Vagina (tissue), 2 donors: ENCODE data around the gene DYRK1A. TPM values are rescaled to one million over a fixed set of nuclear protein-coding genes. Genes with fewer than 3 reads are reported as not detected.

Experiments used
- DNase-seq, 2 donors: peaks; one replicate each; pipeline ENCODE4 v3.0.0-alpha.2; 2017; ENCODE audit errors: extremely low spot score in 2 of 2
- H3K27ac ChIP-seq: fragments of 200-600 bp; sonication (generic); one replicate; pipeline ENCODE4 v1.5.1; 2019
- H3K27me3 ChIP-seq: fragments of 200-600 bp; sonication (generic); one replicate; pipeline ENCODE4 v1.5.1; 2019
- H3K36me3 ChIP-seq, 2 donors: fragments of 200-600 bp; sonication (generic); one replicate each; pipeline ENCODE4 v1.5.1; 2017 to 2019
- H3K4me1 ChIP-seq: fragments of 200-600 bp; sonication (generic); one replicate; pipeline ENCODE4 v1.5.1; 2019
- H3K4me3 ChIP-seq, 2 donors: fragments of 200-600 bp; sonication (generic); 1 replicate in 1 of 2; 2 replicates in 1 of 2; pipeline ENCODE4 v1.5.1; 2016 to 2019
- H3K9me3 ChIP-seq: fragments of 200-600 bp; sonication (generic); one replicate; pipeline ENCODE4 v1.5.1; 2019
- POLR2A ChIP-seq, 2 donors: fragments of 450-650 bp; IDR thresholded peaks; one replicate each; pipeline ENCODE4 v1.6.1; 2017; ENCODE audit warnings: antibody characterized with exemption in 2 of 2, mild to moderate bottlenecking in 2 of 2, moderate library complexity in 2 of 2
- POLR2AphosphoS5 ChIP-seq, 2 donors: sonication (generic); formaldehyde crosslinking; IDR thresholded peaks; one replicate each; pipeline ENCODE4 v1.9.0; 2017; ENCODE audit warnings: antibody characterized with exemption in 2 of 2, mild to moderate bottlenecking in 2 of 2, low read depth in 1 of 2; ENCODE audit not compliant: insufficient read depth in 1 of 2
- intact Hi-C: fragments of 100-400 bp; cut with DNase I; formaldehyde crosslinking; loops from one replicate; pipeline ENCODE4 v1.15.1; 2023
- total RNA-seq: library from RNA; depleted of rRNA; stranded (reverse); fragments of >200 nt; gene quantifications from one replicate; pipeline ENCODE4 v1.2.3, GENCODE V29; 2016
- TF ChIP-seq, protein P1 (sequence below), 3 experiments: fragments of 450-650 bp in 2 of 3; fragments of 200-600 bp in 1 of 3; sonication (generic) in 1 of 3; IDR thresholded peaks; one replicate each; pipeline ENCODE4 v1.5.1; 2017 to 2019; ENCODE audit warnings: antibody characterized with exemption in 3 of 3, mild to moderate bottlenecking in 2 of 3, moderate library complexity in 2 of 3

Gene DYRK1A
- total RNA-seq, 1 donor from 2014 or later: 78.1 TPM

DNA sequence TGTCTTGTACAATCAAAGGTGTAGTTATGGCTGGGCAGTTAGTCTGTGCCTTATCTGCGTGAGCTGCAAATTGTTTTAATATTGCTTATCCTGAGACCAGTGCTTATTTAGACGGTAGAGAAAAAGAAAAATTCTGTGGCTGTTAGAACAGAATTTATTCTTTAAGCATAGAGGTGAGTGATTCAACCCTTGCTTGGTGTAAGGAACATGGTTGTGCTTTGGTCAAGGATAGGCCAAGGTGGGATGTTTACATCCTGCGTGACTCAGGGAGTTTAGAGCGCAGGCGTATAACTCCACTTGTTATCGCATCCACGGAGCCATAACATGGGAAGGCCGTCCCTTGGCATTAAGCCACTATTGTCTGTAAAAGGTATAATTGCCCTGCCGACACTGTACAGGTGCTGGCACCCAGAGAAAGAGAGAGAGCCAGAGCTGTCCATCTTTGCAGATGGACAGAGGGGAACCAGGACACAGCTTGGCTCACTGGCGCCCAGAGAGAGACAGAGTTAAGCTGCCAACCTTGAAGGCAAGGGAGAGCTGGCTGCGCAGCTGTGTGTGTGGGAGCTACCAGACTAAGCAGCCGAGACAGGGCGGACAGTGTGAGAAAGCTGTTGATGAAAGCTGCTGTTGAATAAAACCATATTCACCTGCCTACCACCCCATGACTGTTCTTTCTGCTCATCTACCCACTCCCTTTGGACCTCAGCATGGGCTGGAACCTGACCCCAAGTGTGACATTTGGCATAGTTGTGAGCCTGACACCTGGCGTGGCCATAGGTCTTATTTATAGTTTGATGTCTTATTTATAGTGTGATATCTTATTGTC, 200.4 kb downstream of the DYRK1A start:
- peak in 1 of 2 donors; percentile 28 for DNase-seq
- H3K9me3 ChIP-seq: no peaks in the 10 kb centered on the region
- H3K36me3 ChIP-seq: no peaks in the 10 kb centered on the region
- no peak overlapping the region for H3K4me3 ChIP-seq
- H3K27me3 ChIP-seq: no peaks in the 10 kb centered on the region
- no peak overlapping the region for H3K27ac ChIP-seq
- H3K4me1 ChIP-seq: peaks cover 14% of the 10 kb centered on the region
- no peak for TF ChIP-seq POLR2AphosphoS5 (IDR thresholded peaks at IDR 0.05; ENCODE audit: insufficient read depth in 1 of 2, low read depth in 1 of 2)
- no peak for TF ChIP-seq POLR2A (IDR thresholded peaks at IDR 0.05)
- TF ChIP-seq, protein P1, sequence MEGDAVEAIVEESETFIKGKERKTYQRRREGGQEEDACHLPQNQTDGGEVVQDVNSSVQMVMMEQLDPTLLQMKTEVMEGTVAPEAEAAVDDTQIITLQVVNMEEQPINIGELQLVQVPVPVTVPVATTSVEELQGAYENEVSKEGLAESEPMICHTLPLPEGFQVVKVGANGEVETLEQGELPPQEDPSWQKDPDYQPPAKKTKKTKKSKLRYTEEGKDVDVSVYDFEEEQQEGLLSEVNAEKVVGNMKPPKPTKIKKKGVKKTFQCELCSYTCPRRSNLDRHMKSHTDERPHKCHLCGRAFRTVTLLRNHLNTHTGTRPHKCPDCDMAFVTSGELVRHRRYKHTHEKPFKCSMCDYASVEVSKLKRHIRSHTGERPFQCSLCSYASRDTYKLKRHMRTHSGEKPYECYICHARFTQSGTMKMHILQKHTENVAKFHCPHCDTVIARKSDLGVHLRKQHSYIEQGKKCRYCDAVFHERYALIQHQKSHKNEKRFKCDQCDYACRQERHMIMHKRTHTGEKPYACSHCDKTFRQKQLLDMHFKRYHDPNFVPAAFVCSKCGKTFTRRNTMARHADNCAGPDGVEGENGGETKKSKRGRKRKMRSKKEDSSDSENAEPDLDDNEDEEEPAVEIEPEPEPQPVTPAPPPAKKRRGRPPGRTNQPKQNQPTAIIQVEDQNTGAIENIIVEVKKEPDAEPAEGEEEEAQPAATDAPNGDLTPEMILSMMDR (IDR thresholded peaks at IDR 0.05): no peak
- intact Hi-C loops: loop anchor here (10.0 kb wide), 2 partner anchors 202 to 302 kb away; partner anchors contain the start of genes DYRK1A and VPS26C

DNA sequence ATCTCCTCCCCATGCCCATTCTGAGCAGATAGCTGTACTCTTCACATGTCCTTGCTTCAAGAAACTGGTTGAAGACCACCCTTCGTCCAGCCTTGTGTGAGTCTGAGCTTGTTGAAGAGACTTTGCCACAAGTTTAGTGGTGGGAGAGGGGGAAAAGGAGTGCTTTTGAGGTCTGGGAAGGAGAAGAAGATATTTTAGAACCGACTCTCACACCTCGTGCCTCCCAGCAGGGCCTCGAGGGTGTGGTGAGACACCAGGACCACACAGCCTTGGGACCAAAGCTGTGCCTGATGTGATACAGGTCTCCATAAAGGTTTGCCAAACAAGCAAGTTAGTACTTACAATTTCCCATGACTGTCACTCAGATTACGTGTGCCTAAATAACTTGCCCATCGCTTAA, 201.8 kb downstream of the DYRK1A start:
- peak in 1 of 2 donors; percentile 13 for DNase-seq

DNA sequence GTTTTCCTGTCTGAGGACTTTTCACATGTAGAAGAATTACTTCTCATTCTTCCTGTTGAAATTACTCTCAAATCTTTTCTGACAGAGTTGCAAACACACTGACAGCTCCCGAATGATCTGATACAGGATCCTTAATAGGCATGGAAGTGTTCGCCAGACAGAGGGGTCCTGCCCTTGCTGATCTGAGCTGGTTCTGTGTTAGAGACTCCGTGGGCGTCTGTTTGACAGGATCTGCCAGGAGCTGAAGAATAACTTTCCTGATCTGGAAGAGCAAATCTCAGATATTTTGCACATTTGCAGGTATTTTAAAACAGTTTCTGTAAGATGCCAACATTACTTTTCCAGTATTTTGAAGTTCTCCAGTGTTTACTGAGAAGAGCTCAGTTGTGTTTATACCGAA, 202.3 kb downstream of the DYRK1A start:
- intact Hi-C loops: loop anchor here (10.0 kb wide), 2 partner anchors 204 to 304 kb away; partner anchors contain the start of genes DYRK1A and VPS26C
- no peak overlapping the region for H3K4me3 ChIP-seq
- no peaks in the 10 kb centered on the region for H3K27me3 ChIP-seq
- no peaks in the 10 kb centered on the region for H3K36me3 ChIP-seq
- no peak for TF ChIP-seq POLR2A (IDR thresholded peaks at IDR 0.05)
- TF ChIP-seq POLR2AphosphoS5 (IDR thresholded peaks at IDR 0.05; ENCODE audit: insufficient read depth in 1 of 2, low read depth in 1 of 2): no peak
- no peak overlapping the region for H3K27ac ChIP-seq
- no peak for DNase-seq
- peaks cover 8% of the 10 kb centered on the region for H3K4me1 ChIP-seq
- H3K9me3 ChIP-seq: no peaks in the 10 kb centered on the region

More for the DNA sequence above, 201.8 kb downstream of the DYRK1A start:
- Histone ChIP-seq H3K27ac (no peak overlapping the region), H3K36me3 (no peaks in the 10 kb centered on the region), H3K4me3 (no peak overlapping the region), H3K4me1 (peaks cover 9% of the 10 kb centered on the region), H3K9me3 (no peaks in the 10 kb centered on the region), H3K27me3 (no peaks in the 10 kb centered on the region)
- TF ChIP-seq, protein P1 (IDR thresholded peaks at IDR 0.05): no peak
- TF ChIP-seq POLR2A (IDR thresholded peaks at IDR 0.05): no peak
- no peak for TF ChIP-seq POLR2AphosphoS5 (IDR thresholded peaks at IDR 0.05; ENCODE audit: insufficient read depth in 1 of 2, low read depth in 1 of 2)
- intact Hi-C loops: loop anchor here (10.0 kb wide), 2 partner anchors 204 to 304 kb away; partner anchors contain the start of genes DYRK1A and VPS26C

DNA sequence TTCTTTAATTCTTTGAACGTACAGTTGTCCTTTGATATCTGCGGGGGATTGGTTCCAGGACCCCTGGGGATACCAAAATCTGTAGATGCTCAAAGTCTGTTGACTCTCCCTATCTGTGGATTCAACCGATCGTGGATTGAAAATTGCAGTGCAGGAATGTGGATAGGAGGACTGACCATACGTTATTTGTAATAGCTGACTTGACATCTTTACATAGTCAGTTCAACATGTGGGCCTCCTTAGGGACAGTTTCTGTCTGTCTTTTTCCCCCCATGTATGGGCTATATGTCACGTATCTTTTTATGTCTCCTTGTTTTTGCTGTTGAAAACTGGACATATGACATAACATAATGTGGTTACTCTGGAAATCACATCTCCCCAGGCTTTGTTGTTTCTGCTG, 204.9 kb downstream of the DYRK1A start:
- Histone ChIP-seq H3K4me3 (no peak overlapping the region), H3K4me1 (no peaks in the 10 kb centered on the region), H3K9me3 (no peaks in the 10 kb centered on the region), H3K27me3 (no peaks in the 10 kb centered on the region), H3K36me3 (no peaks in the 10 kb centered on the region), H3K27ac (no peak overlapping the region)
- intact Hi-C loops: no loop called here
- TF ChIP-seq POLR2A (IDR thresholded peaks at IDR 0.05) (no peak), POLR2AphosphoS5 (IDR thresholded peaks at IDR 0.05; ENCODE audit: insufficient read depth in 1 of 2, low read depth in 1 of 2) (no peak)
- TF ChIP-seq, protein P1 (IDR thresholded peaks at IDR 0.05): no peak
- DNase-seq: no peak

DNA sequence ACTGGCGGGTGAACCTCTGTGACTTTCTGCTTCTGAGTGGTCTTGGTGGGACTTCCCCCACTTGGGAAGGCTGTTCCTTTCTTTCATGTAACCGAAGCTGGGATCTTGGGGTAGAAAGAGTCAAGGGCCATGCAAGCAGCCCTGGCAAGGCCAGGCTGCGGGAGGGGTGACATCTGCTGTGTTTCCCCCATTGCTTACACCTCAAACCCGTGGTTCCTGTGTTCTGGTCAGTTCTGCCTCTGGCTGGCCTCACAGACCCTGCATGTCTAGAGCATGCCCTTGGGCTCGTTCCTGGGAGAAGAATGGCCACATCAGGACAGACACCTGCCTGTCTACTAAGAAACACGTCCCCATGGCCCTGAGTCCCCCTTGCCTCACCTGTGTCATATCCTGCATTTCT, 207.7 kb downstream of the DYRK1A start:
- no peak for TF ChIP-seq POLR2AphosphoS5 (IDR thresholded peaks at IDR 0.05; ENCODE audit: insufficient read depth in 1 of 2, low read depth in 1 of 2)
- TF ChIP-seq POLR2A (IDR thresholded peaks at IDR 0.05): no peak
- TF ChIP-seq, protein P1 (IDR thresholded peaks at IDR 0.05): no peak
- H3K4me1 ChIP-seq: no peaks in the 10 kb centered on the region
- intact Hi-C loops: no loop called here
- peaks cover 5% of the 10 kb centered on the region for H3K9me3 ChIP-seq
- DNase-seq: no peak
- H3K36me3 ChIP-seq: no peaks in the 10 kb centered on the region
- no peak overlapping the region for H3K4me3 ChIP-seq
- no peak overlapping the region for H3K27ac ChIP-seq
- no peaks in the 10 kb centered on the region for H3K27me3 ChIP-seq
